Measurements from ENCODE around the gene IFI30. TPM values are rescaled to one million over a fixed set of nuclear protein-coding genes. Genes with fewer than 3 reads are reported as not detected.
A peak's percentile ranks its signal among the peaks of the same experiment; 100 is the strongest.

The IFI30 gene
- total RNA-seq, 2 donors from 2014 or later: 47.1 to 95.2 TPM

DNA sequence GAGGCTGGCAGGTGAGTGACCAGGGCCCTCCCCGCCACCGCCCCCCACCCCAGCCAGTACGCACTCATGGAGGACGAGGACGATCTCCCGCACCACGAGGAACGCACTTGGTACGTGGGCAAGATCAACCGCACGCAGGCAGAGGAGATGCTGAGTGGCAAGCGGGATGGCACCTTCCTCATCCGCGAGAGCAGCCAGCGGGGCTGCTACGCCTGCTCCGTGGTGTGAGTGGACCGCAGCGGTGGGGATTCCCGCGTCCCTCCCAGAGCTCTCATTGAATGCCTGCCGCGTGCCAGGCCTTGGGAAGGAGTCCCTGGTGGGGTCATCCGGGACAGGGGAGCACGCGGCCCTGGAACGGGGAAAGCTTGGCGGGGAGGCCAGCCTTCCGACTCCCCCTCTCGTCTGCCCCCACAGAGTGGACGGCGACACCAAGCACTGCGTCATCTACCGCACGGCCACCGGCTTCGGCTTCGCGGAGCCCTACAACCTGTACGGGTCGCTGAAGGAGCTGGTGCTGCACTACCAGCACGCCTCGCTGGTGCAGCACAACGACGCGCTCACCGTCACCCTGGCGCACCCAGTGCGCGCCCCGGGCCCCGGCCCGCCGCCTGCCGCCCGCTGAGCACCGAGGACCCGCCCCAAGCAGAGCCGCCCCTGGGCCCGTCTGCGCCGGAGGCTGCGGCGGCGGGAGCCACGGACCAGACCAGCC is 4.8 kb upstream of the IFI30 start:
- intact Hi-C loops (cut with DNase I): loop anchor here (5.0 kb wide), 1 partner anchor 57 kb away; no protein-coding TSS in a partner anchor
- TF ChIP-seq, protein P1, sequence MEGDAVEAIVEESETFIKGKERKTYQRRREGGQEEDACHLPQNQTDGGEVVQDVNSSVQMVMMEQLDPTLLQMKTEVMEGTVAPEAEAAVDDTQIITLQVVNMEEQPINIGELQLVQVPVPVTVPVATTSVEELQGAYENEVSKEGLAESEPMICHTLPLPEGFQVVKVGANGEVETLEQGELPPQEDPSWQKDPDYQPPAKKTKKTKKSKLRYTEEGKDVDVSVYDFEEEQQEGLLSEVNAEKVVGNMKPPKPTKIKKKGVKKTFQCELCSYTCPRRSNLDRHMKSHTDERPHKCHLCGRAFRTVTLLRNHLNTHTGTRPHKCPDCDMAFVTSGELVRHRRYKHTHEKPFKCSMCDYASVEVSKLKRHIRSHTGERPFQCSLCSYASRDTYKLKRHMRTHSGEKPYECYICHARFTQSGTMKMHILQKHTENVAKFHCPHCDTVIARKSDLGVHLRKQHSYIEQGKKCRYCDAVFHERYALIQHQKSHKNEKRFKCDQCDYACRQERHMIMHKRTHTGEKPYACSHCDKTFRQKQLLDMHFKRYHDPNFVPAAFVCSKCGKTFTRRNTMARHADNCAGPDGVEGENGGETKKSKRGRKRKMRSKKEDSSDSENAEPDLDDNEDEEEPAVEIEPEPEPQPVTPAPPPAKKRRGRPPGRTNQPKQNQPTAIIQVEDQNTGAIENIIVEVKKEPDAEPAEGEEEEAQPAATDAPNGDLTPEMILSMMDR (IDR thresholded peaks at IDR 0.05): no peak
- no peaks in the 10 kb centered on the region for H3K36me3 ChIP-seq

DNA sequence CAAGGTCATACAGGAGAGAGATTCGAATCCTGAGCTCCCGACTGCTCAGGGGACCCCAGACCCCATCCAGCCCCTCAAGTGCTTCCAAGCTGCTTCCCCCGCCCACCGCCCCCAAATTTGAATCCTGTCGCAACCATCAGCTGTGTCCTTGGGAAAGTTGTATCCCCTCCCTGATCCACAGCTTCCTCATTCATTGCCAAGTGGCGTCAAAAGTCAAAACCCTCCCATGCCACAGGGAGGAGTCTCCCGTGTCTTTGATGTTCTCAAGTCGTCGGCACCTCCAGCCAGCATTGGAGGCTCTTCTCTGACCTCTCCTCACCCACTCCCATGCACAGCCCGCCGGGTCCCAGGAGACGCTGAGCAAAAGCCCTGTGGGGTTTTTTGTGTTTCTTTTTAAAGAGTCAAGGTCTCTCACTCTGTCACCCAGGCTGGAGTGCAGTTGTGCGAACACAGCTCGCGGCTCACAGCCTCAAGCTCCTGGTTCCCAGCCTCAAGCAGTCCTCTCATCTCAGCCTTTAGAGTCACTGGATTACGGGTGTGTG is 2.8 kb upstream of the IFI30 start:
- no peak overlapping the region for H3K4me3 ChIP-seq
- peak overlapping the region; percentile 36 for H3K27ac ChIP-seq
- peak overlapping the region in 1 of 2 donors; percentile 32 for H3K9ac ChIP-seq (ENCODE audit: low read depth in 2 of 2, low read length in 2 of 2)
- TF ChIP-seq, protein P1 (IDR thresholded peaks at IDR 0.05): no peak
- no peaks in the 10 kb centered on the region for H3K9me3 ChIP-seq
- H3K36me3 ChIP-seq: no peaks in the 10 kb centered on the region
- peaks cover 8% of the 10 kb centered on the region for H3K4me1 ChIP-seq
- no peaks in the 10 kb centered on the region for H3K27me3 ChIP-seq
- no peak for DNase-seq
- intact Hi-C loops (cut with DNase I): no loop called here

More for the DNA sequence above, 4.8 kb upstream of the IFI30 start:
- DNase-seq: no peak
- H3K27me3 ChIP-seq: no peaks in the 10 kb centered on the region
- H3K4me1 ChIP-seq: no peaks in the 10 kb centered on the region
- H3K9ac ChIP-seq (ENCODE audit: low read depth in 2 of 2, low read length in 2 of 2): no peak overlapping the region
- no peak overlapping the region for H3K27ac ChIP-seq
- no peak overlapping the region for H3K4me3 ChIP-seq
- no peaks in the 10 kb centered on the region for H3K9me3 ChIP-seq

DNA sequence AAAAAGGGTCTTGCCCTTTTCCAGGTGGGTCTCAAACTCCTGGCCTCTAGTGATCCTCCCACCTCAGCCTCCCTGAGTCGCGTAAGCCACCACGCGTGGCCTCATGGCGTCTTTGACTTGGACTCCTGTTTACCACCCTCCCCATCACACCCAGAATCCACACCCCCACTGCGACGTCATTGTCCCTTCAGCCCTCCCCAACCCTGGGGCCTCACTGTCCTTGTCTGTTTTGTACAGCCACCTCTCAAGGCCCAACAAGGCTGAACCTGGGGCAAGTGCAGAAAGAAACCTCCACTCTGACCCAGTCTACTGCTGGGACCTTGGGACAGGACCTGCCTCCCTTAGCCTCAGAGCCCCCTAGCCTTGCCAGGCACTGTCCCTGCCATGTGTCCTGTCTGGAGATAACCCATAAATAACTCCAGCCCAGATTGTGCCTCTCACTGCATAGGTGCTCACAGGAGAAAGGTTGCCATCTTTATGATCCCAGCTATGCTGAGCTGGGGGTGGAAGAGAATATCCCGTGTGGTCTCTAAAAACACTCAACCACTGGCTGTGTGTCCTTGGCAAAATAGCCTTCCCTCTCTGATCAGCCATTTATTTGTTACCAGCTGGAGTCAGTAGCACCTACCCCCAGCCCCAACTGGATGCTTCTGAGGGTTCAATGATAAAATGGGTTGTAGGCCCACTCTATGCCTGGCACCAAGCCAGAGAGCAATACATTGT is 1.8 kb upstream of the IFI30 start:
- H3K4me3 ChIP-seq: no peak overlapping the region
- DNase-seq: no peak
- H3K9me3 ChIP-seq: no peaks in the 10 kb centered on the region
- TF ChIP-seq, protein P1 (IDR thresholded peaks at IDR 0.05): no peak
- H3K36me3 ChIP-seq: peaks cover under 1% of the 10 kb centered on the region
- peak overlapping the region in 1 of 2 donors; percentile 21 for H3K9ac ChIP-seq (ENCODE audit: low read depth in 2 of 2, low read length in 2 of 2)
- intact Hi-C loops (cut with DNase I): no loop called here
- no peaks in the 10 kb centered on the region for H3K27me3 ChIP-seq
- H3K4me1 ChIP-seq: peaks cover 8% of the 10 kb centered on the region
- no peak overlapping the region for H3K27ac ChIP-seq

DNA sequence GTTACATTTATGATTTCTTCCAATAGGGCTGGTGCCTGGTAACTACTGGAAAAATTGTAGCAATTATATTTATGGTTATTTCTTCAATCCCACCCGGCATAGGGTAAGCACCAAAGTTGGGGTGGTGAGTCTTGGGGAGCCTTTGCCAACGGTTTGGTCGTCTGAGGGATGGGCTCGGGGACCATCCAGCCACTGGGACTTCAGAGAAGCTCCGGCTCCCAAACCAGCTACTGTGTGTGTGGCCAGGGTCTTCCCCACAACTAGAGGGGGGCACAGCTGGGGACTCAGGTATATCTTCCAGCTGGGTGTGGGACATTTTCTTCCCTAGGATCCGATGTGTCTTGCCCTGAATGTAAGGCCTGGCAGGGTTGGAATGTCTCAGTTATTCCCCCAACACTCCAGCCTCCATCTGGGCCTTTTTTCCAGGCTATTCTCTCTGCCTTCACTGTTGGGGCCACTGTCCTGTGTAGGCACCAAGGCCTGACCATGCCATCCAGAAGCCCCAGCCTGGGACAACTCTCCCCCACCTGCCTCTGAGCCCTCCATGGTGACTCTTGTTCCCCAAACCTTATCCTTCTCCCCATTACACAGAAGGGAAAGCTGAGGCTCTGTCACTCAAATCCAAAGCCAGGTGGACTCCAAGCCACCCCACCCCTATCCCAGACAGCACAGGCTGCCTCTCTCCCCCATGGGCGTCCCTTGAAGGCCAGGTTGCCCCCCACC is 1.1 kb upstream of the IFI30 start:
- H3K27ac ChIP-seq: no peak overlapping the region
- no peak for DNase-seq
- intact Hi-C loops (cut with DNase I): no loop called here
- H3K4me1 ChIP-seq: peaks cover 8% of the 10 kb centered on the region
- H3K9ac ChIP-seq (ENCODE audit: low read depth in 2 of 2, low read length in 2 of 2): peak overlapping the region in 1 of 2 donors; percentile 21
- H3K27me3 ChIP-seq: no peaks in the 10 kb centered on the region
- H3K36me3 ChIP-seq: peaks cover 6% of the 10 kb centered on the region
- no peaks in the 10 kb centered on the region for H3K9me3 ChIP-seq
- no peak overlapping the region for H3K4me3 ChIP-seq
- TF ChIP-seq, protein P1 (IDR thresholded peaks at IDR 0.05): no peak

DNA sequence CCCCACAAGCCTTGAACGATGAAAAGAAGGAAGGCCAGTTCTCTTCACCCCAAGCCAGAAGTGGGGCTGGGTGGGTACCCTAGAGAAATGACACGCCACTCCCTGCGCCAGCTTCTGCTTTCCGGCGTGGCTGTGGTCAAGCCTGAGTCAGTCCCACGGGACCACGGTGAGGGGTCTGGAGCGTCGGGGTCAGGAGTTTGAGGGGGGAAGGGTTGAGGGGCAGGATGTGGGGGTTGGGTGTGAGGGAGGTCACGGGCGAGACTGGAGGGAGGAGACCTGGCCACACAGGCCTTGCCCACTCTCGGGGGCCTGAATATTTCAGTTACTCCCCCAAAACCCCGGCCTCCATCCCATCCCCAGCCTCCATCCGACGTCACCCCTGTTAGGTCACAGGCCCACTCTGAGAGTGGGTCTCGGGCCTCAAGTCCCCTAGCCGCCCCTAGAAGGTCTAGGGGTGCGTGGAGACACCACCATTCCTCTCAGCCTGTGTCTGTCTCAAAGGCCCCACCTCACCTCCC is 500 bp upstream of the IFI30 start:
- DNase-seq: no peak
- H3K4me1 ChIP-seq: peaks cover 8% of the 10 kb centered on the region
- intact Hi-C loops (cut with DNase I): no loop called here
- H3K9me3 ChIP-seq: no peaks in the 10 kb centered on the region
- peak overlapping the region; percentile 70 to 84 for H3K9ac ChIP-seq (ENCODE audit: low read depth in 2 of 2, low read length in 2 of 2)
- H3K36me3 ChIP-seq: peaks cover 11% of the 10 kb centered on the region
- TF ChIP-seq, protein P1 (IDR thresholded peaks at IDR 0.05): no peak
- no peaks in the 10 kb centered on the region for H3K27me3 ChIP-seq
- peak overlapping the region; percentile 69 for H3K27ac ChIP-seq
- peak overlapping the region; percentile 61 for H3K4me3 ChIP-seq

All from colonic mucosa (tissue), 4 donors.